ENCODE measurements around the gene DXO. TPM values are rescaled to one million over a fixed set of nuclear protein-coding genes. Genes with fewer than 3 reads are reported as not detected.

Gene DXO
- total and polyA plus RNA-seq, 2 of the 13 experiments (the other 11 are each of a cell fraction or from before 2014, with no cell fraction given), result 18.6 to 26.2 TPM

DNA sequence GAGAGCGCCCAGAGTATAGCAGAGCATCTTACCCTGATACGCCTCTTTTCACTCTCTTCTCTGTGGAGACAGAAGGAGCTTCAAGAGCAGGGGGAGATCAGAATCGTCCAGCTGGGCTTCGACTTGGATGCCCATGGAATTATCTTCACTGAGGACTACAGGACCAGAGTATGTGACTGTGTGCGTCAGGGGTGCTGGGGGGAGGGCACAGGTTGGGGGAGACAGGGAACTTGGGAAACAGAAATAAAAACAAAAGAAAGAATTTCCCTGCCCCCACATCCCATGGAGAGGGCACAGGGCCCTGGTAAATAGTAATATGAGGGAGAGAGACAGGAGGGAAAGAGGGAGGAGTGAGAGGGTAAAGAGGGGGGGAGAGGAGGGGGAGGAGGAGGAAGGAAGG is 6.9 kb upstream of the DXO start (continued):
- TF ChIP-seq, protein P1, sequence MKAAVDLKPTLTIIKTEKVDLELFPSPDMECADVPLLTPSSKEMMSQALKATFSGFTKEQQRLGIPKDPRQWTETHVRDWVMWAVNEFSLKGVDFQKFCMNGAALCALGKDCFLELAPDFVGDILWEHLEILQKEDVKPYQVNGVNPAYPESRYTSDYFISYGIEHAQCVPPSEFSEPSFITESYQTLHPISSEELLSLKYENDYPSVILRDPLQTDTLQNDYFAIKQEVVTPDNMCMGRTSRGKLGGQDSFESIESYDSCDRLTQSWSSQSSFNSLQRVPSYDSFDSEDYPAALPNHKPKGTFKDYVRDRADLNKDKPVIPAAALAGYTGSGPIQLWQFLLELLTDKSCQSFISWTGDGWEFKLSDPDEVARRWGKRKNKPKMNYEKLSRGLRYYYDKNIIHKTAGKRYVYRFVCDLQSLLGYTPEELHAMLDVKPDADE (CRISPR knock-in tag; IDR thresholded peaks at IDR 0.05), result no peak
- TF ChIP-seq ZNF33A (CRISPR knock-in tag; IDR thresholded peaks at IDR 0.05; ENCODE audit: borderline replicate concordance) (no peak), DZIP1 (CRISPR knock-in tag; IDR thresholded peaks at IDR 0.05) (no peak), TEAD2 (CRISPR knock-in tag; IDR thresholded peaks at IDR 0.05) (no peak), ZNF224 (CRISPR knock-in tag; IDR thresholded peaks at IDR 0.05) (no peak), MIER2 (CRISPR knock-in tag; IDR thresholded peaks at IDR 0.05) (no peak), ZBTB49 (CRISPR knock-in tag; IDR thresholded peaks at IDR 0.05; ENCODE audit: borderline replicate concordance) (no peak), TCF7 (IDR thresholded peaks at IDR 0.05; ENCODE audit: low read depth) (no peak), ZNF720 (CRISPR knock-in tag; IDR thresholded peaks at IDR 0.05) (no peak)

All from HepG2 (cell line).